Naive thymus-derived CD4-positive, alpha-beta T cell (primary cell): ENCODE results near the gene HGFAC. TPM values are rescaled to one million over a fixed set of nuclear protein-coding genes. Genes with fewer than 3 reads are reported as not detected.

Experiments used
- ATAC-seq: fragments of 150-1000 bp; cut with Tn5 transposase; 2 replicates; pipeline ENCODE4 v1.10.0; 2021; ENCODE audit warnings: mild to moderate bottlenecking, moderate library complexity
- CTCF ChIA-PET: fragments of 350-600 bp; sonication (Branson Sonifier 250); formaldehyde crosslinking; loops from one replicate; lab custom pipeline; 2021; ENCODE audit warnings: antibody characterized with exemption; lab: Charles Lee
- POLR2A ChIA-PET: fragments of 350-600 bp; sonication (Branson Sonifier 250); formaldehyde crosslinking; loops from one replicate; lab custom pipeline; 2021; ENCODE audit warnings: antibody characterized with exemption, inconsistent platforms; lab: Charles Lee
- DNase-seq, 9 donors: peaks; one replicate each; pipeline versions ENCODE4 v3.0.0 to v3.0.0-alpha.2; 2020 to 2022; ENCODE audit warnings: mixed read lengths in 1 of 9
- H3K27ac ChIP-seq: one replicate; pipeline ENCODE4 v1.7.0; 2013; ENCODE audit warnings: mild to moderate bottlenecking, low read depth, low read length, moderate library complexity
- H3K27me3 ChIP-seq, 2 donors: one replicate each; pipeline ENCODE4 v1.7.0; 2013; ENCODE audit warnings: low read length in 2 of 2, mild to moderate bottlenecking in 2 of 2, moderate library complexity in 2 of 2; ENCODE audit not compliant: control insufficient read depth in 2 of 2, insufficient read depth in 2 of 2
- H3K36me3 ChIP-seq, 3 experiments: 1 replicate in 2 of 3; 2 replicates in 1 of 3; pipeline ENCODE4 v1.7.0; 2013; ENCODE audit warnings: low read length in 3 of 3, mild to moderate bottlenecking in 3 of 3, moderate library complexity in 1 of 3; ENCODE audit not compliant: insufficient read depth in 3 of 3, control insufficient read depth in 2 of 3
- H3K4me1 ChIP-seq, 2 donors: one replicate each; pipeline ENCODE4 v1.7.0; 2013; ENCODE audit warnings: low read length in 2 of 2, mild to moderate bottlenecking in 2 of 2, moderate library complexity in 1 of 2; ENCODE audit not compliant: control insufficient read depth in 2 of 2, insufficient read depth in 2 of 2
- H3K4me3 ChIP-seq: 2 replicates; pipeline ENCODE4 v1.7.0; 2013; ENCODE audit warnings: mild to moderate bottlenecking, low read length
- H3K9me3 ChIP-seq, 3 experiments: 1 replicate in 2 of 3; 2 replicates in 1 of 3; pipeline ENCODE4 v1.7.0; 2013; ENCODE audit warnings: low read length in 3 of 3; ENCODE audit not compliant: control insufficient read depth in 2 of 3
- H3K27ac Mint-ChIP-seq, 9 donors: one replicate each; pipeline ENCODE4 v1.8.0; 2020 to 2022; ENCODE audit warnings: mixed read lengths in 9 of 9, mild to moderate bottlenecking in 8 of 9, moderate library complexity in 5 of 9, inconsistent platforms in 2 of 9
- H3K27me3 Mint-ChIP-seq, 5 donors: one replicate each; pipeline ENCODE4 v1.8.0; 2021 to 2022; ENCODE audit warnings: mixed read lengths in 5 of 5, mild to moderate bottlenecking in 1 of 5
- H3K36me3 Mint-ChIP-seq, 5 donors: one replicate each; pipeline ENCODE4 v1.8.0; 2020 to 2022; ENCODE audit warnings: mixed read lengths in 5 of 5, mild to moderate bottlenecking in 3 of 5, inconsistent platforms in 1 of 5
- H3K4me1 Mint-ChIP-seq, 7 donors: one replicate each; pipeline ENCODE4 v1.8.0; 2020 to 2022; ENCODE audit warnings: mixed read lengths in 7 of 7, mild to moderate bottlenecking in 3 of 7, inconsistent platforms in 1 of 7
- H3K4me3 Mint-ChIP-seq, 10 donors: one replicate each; pipeline ENCODE4 v1.8.0; 2020 to 2022; ENCODE audit warnings: mild to moderate bottlenecking in 10 of 10, mixed read lengths in 10 of 10, moderate library complexity in 6 of 10, inconsistent platforms in 2 of 10
- H3K9me3 Mint-ChIP-seq, 11 donors: one replicate each; pipeline ENCODE4 v1.8.0; 2020 to 2022; ENCODE audit warnings: mixed read lengths in 11 of 11, mild to moderate bottlenecking in 4 of 11, inconsistent platforms in 1 of 11, moderate library complexity in 1 of 11
- intact Hi-C, 2 donors: fragments of 100-400 bp; cut with micrococcal nuclease; formaldehyde crosslinking; loops; one replicate each; pipeline ENCODE4 v1.15.1; 2023
- polyA plus RNA-seq, 2 donors: library from polyadenylated mRNA; unstranded; fragments of 300-500 nt; fragmentation: Illumina TruSeq; gene quantifications; one replicate each; pipeline ENCODE4 v1.2.3, GENCODE V29; 2021
- total RNA-seq, 6 experiments: library from RNA in 5 of 6; stranded (reverse) in 5 of 6; gene quantifications; 1 replicate in 5 of 6; 2 replicates in 1 of 6; pipeline ENCODE4 v1.2.3 and lab custom pipeline; 2021 to 2026

Gene HGFAC
- total and polyA plus RNA-seq, 7 experiments from 2014 or later, result 0.54 to 0.82 TPM; not detected in 5

- Mint-ChIP-seq H3K36me3 (peaks cover 0 to 24% (median 11%) of the 10 kb centered on the region in 5 donors), H3K4me1 (no peaks in the 10 kb centered on the region), H3K27me3 (no peaks in the 10 kb centered on the region), H3K27ac (no peak overlapping the region), H3K4me3 (no peak overlapping the region), H3K9me3 (no peaks in the 10 kb centered on the region)
- Histone ChIP-seq H3K9me3 (no peaks in the 10 kb centered on the region), H3K4me1 (no peaks in the 10 kb centered on the region), H3K4me3 (no peak overlapping the region), H3K36me3 (peaks cover 0 to 49% (median 0%) of the 10 kb centered on the region in 3 experiments), H3K27me3 (no peaks in the 10 kb centered on the region), H3K27ac (no peak overlapping the region)
- POLR2A ChIA-PET, result no interaction called here
- CTCF ChIA-PET, result no interaction called here
- ATAC-seq (no peak), DNase-seq (peak in 1 of 9 donors; percentile 5)
- intact Hi-C loops, result no loop called here
Measured at GRCh38 chr4:3420606-3420955, 21.2 kb upstream of the HGFAC start.

DNA sequence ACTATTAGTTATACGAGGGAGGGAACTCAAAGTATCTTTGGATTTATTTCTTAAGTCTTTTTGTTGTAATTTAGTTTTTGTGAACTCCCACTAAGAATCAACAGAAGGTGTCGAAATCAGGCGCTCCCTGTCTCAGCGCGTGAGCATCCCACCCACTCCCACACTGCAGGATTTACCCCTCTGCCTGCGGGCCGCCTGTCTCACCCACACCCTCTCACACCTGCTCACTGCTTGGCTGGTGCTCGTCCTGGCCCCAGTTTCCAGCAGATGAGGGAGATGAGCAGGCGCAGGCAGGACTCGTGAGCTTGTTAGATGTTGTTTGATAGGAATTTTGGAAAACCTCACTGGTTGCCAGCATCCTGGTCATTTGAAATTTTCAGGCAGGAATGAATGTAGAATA lies 20.8 kb upstream of the HGFAC start:
- Mint-ChIP-seq H3K27me3 (no peaks in the 10 kb centered on the region), H3K4me1 (no peaks in the 10 kb centered on the region), H3K4me3 (no peak overlapping the region), H3K36me3 (peaks cover 0 to 22% (median 11%) of the 10 kb centered on the region in 5 donors), H3K27ac (no peak overlapping the region), H3K9me3 (no peaks in the 10 kb centered on the region)
- Histone ChIP-seq H3K36me3 (peaks cover 0 to 45% (median 0%) of the 10 kb centered on the region in 3 experiments), H3K4me3 (no peak overlapping the region), H3K27me3 (no peaks in the 10 kb centered on the region), H3K27ac (no peak overlapping the region), H3K4me1 (no peaks in the 10 kb centered on the region), H3K9me3 (no peaks in the 10 kb centered on the region)
- DNase-seq (peak in 1 of 9 donors; percentile 1), ATAC-seq (no peak)
- intact Hi-C loops, result no loop called here
- CTCF ChIA-PET, result no interaction called here
- POLR2A ChIA-PET, result no interaction called here

DNA sequence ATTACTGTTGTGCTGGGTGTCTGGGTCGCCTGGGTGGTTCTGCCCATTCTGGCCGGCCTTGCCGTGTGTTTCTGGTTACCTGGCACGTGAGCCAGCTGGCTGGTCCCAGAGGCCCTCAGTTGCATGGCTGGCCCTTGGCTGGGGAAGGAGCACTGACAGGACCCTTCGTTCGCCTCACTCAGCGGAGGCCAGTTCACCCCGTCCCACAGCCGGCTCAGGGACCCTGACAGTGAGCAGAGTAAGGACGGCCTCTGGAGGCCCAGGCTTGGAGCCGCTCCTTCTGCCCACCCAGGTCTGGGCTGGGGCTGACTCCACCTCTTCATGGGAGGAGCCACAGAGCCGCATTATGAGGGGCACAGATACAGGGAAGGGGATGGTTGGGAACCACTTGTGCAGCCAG lies 20.3 kb upstream of the HGFAC start:
- Histone ChIP-seq H3K4me1 (no peaks in the 10 kb centered on the region), H3K27ac (no peak overlapping the region), H3K9me3 (no peaks in the 10 kb centered on the region), H3K4me3 (no peak overlapping the region), H3K36me3 (peaks cover 0 to 40% (median 0%) of the 10 kb centered on the region in 3 experiments), H3K27me3 (no peaks in the 10 kb centered on the region)
- Mint-ChIP-seq H3K27ac (no peak overlapping the region), H3K27me3 (no peaks in the 10 kb centered on the region), H3K36me3 (peaks cover 0 to 19% (median 11%) of the 10 kb centered on the region in 5 donors), H3K9me3 (no peaks in the 10 kb centered on the region), H3K4me1 (no peaks in the 10 kb centered on the region), H3K4me3 (no peak overlapping the region)
- ChIA-PET POLR2A (no interaction called here), CTCF (interaction anchor here (0.6 kb wide), 1 partner anchor 1534 kb away, joined by 3 read pairs; no protein-coding TSS in a partner anchor)
- ATAC-seq (no peak), DNase-seq (no peak)
- intact Hi-C loops, result no loop called here

DNA sequence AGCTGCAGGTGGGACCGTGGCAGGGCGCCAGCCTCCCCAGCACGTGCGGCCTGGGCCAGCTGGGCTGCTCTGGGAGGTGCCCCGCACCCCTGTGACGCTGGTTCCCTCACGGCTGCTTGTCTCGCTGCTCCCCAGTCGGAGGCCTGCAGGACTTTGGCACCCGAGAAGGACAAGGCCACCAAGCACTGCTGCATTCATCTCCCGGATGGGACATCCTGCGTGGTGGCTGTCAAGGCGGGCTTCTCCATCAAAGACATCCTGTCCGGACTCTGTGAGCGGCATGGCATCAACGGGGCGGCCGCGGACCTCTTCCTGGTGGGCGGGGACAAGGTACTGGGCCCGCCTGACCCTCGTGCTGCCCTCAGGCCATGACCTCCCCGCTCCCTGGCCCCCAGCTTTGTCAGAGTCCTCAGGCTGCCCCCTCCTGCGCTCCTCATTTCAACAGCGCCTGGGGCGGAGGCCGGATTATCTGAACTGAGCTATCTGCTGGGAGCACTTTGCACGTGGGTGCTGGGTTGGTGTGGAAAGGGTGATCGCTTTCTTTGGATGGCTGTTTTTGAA lies 19.4 kb upstream of the HGFAC start:
- H3K36me3 Mint-ChIP-seq, result peaks cover 0 to 11% (median 9%) of the 10 kb centered on the region in 5 donors
- Histone ChIP-seq H3K4me1 (no peaks in the 10 kb centered on the region), H3K4me3 (no peak overlapping the region), H3K9me3 (no peaks in the 10 kb centered on the region), H3K27me3 (no peaks in the 10 kb centered on the region), H3K36me3 (peaks cover 0 to 32% (median 0%) of the 10 kb centered on the region in 3 experiments), H3K27ac (no peak overlapping the region)
- intact Hi-C loops, result no loop called here
- H3K27ac Mint-ChIP-seq, result no peak overlapping the region
- ATAC-seq (no peak), DNase-seq (no peak)
- no peak overlapping the region for H3K4me3 Mint-ChIP-seq
- H3K27me3 Mint-ChIP-seq, result no peaks in the 10 kb centered on the region
- POLR2A ChIA-PET, result no interaction called here
- no peaks in the 10 kb centered on the region for H3K4me1 Mint-ChIP-seq
- CTCF ChIA-PET, result no interaction called here
- H3K9me3 Mint-ChIP-seq, result no peaks in the 10 kb centered on the region

GRCh38 chr4:3422808-3423297 lies 18.9 kb upstream of the HGFAC start:
- CTCF ChIA-PET, result no interaction called here
- Mint-ChIP-seq H3K4me3 (no peak overlapping the region), H3K36me3 (peaks cover 0 to 6% (median 4%) of the 10 kb centered on the region in 5 donors), H3K27ac (no peak overlapping the region), H3K9me3 (no peaks in the 10 kb centered on the region), H3K4me1 (no peaks in the 10 kb centered on the region), H3K27me3 (no peaks in the 10 kb centered on the region)
- H3K27ac ChIP-seq, result no peak overlapping the region
- POLR2A ChIA-PET, result no interaction called here
- no peak overlapping the region for H3K4me3 ChIP-seq
- no peaks in the 10 kb centered on the region for H3K27me3 ChIP-seq
- ATAC-seq, result no peak
- no peaks in the 10 kb centered on the region for H3K4me1 ChIP-seq
- H3K36me3 ChIP-seq, result peaks cover 0 to 27% (median 0%) of the 10 kb centered on the region in 3 experiments
- no peaks in the 10 kb centered on the region for H3K9me3 ChIP-seq
- DNase-seq, result no peak
- intact Hi-C loops, result no loop called here

DNA sequence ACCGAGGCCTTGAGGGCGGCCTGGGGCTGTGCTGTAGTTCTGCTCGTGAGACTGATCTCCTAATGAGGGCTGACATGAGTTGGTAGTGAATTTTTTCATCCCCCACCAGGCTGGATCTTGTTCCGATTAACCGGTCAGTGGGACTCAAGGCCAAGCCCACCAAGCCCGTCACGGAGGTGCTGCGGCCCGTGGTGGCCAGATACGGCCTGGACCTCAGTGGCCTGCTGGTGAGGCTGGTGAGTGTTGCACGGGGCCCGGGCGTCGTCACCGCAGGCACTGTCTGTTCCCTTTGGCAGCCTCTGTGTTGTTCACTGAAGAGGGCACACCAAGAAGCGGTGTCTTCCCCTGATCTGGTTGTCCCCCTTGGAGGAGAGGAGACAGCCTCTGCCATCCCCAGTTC lies 18.4 kb upstream of the HGFAC start:
- Mint-ChIP-seq H3K4me1 (no peaks in the 10 kb centered on the region), H3K27me3 (no peaks in the 10 kb centered on the region), H3K4me3 (no peak overlapping the region), H3K27ac (no peak overlapping the region), H3K36me3 (peaks cover 0 to 6% (median 4%) of the 10 kb centered on the region in 5 donors), H3K9me3 (no peaks in the 10 kb centered on the region)
- Histone ChIP-seq H3K4me3 (no peak overlapping the region), H3K27me3 (no peaks in the 10 kb centered on the region), H3K9me3 (no peaks in the 10 kb centered on the region), H3K36me3 (peaks cover 0 to 27% (median 0%) of the 10 kb centered on the region in 3 experiments), H3K4me1 (no peaks in the 10 kb centered on the region), H3K27ac (no peak overlapping the region)
- no peak for DNase-seq
- ChIA-PET POLR2A (no interaction called here), CTCF (no interaction called here)
- ATAC-seq, result no peak
- intact Hi-C loops, result no loop called here

GRCh38 chr4:3423952-3424351 lies 17.8 kb upstream of the HGFAC start:
- no peaks in the 10 kb centered on the region for H3K9me3 ChIP-seq
- H3K36me3 ChIP-seq, result peaks cover 0 to 27% (median 0%) of the 10 kb centered on the region in 3 experiments
- ATAC-seq (no peak), DNase-seq (no peak)
- Mint-ChIP-seq H3K4me3 (no peak overlapping the region), H3K27me3 (no peaks in the 10 kb centered on the region), H3K4me1 (no peaks in the 10 kb centered on the region), H3K9me3 (no peaks in the 10 kb centered on the region), H3K36me3 (peaks cover 0 to 7% (median 4%) of the 10 kb centered on the region in 5 donors), H3K27ac (no peak overlapping the region)
- no peaks in the 10 kb centered on the region for H3K27me3 ChIP-seq
- POLR2A ChIA-PET, result no interaction called here
- no peak overlapping the region for H3K27ac ChIP-seq
- CTCF ChIA-PET, result no interaction called here
- intact Hi-C loops, result no loop called here
- H3K4me1 ChIP-seq, result no peaks in the 10 kb centered on the region
- no peak overlapping the region for H3K4me3 ChIP-seq
